A549 (cell line): ENCODE measurements around the gene FUT7.
A peak's percentile ranks its signal among the peaks of the same experiment; 100 is the strongest.

Experiments
- EP300 ChIP-seq, 2 experiments: fragments of >200 bp; sonication (Bioruptor Twin); formaldehyde crosslinking; IDR thresholded peaks; 2 replicates in 1 of 2; 3 replicates in 1 of 2; pipeline ENCODE4 v1.6.1; 2016 to 2017
- POLR2A ChIP-seq: IDR thresholded peaks from 2 replicates; pipeline ENCODE4 v1.6.1; 2012; ENCODE audit warnings: mild to moderate bottlenecking, low read length
- RAD21 ChIP-seq, 2 experiments: fragments of >200 bp in 1 of 2; sonication (Bioruptor Twin) in 1 of 2; formaldehyde crosslinking in 1 of 2; IDR thresholded peaks in 1 of 2; conservative IDR thresholded peaks in 1 of 2; 2 replicates in 1 of 2; 3 replicates in 1 of 2; pipeline ENCODE4 v1.6.1; 2012 to 2018; ENCODE audit warnings: inconsistent platforms in 1 of 2
- TF ChIP-seq, protein P1 (sequence below): fragments of >200 bp; sonication (Bioruptor Twin); formaldehyde crosslinking; IDR thresholded peaks from 3 replicates; pipeline ENCODE4 v1.5.1; 2016
- TF ChIP-seq, protein P2 (sequence below): fragments of 200-600 bp; sonication (generic); IDR thresholded peaks from 2 replicates; pipeline ENCODE4 v1.6.1; 2016; ENCODE audit warnings: antibody characterized with exemption, mild to moderate bottlenecking, moderate library complexity

DNA sequence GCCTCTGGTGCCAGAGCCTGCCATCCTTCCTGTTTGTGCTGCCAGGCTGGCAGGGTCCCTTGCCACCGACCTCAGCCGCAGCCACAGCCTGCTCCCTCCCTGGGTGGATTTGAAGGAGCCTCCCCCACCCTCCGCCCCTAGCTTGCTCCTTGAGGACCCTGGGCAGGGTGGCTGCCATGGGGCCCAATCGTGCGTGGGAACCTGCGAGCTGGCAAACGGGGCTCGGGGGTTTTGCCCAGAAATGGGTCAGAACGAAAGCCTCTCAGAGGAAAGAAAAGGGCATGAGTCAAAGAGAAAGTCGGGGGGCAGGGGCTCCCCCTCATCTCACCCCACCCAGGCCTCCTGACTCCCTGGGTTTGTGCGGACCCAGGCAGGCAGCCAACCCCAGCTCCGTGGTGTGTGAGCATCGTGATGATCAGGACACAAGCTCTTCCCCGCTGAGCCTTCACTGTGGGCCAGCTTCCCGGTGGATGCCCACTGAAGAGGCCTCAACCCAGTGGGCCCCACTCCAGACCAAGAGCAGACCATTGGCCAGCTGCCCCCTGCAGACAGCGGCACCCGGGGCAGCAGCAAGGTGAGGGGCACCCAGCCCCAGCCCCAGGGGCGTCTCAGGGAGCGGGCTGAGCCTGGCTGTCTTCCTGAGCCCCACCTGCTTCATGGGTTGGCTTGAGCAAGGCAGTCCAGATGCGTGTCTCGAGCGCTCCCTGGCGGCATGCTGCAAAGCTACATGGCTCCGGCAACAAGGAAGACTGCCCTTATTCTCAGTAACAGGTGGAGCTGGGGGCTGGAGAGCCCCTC is 3.0 kb upstream of the FUT7 start:
- TF ChIP-seq EP300 (IDR thresholded peaks at IDR 0.05) (no peak), POLR2A (no peak), RAD21 (conservative IDR thresholded peaks at IDR 0.05 in 1 of 2, IDR thresholded peaks at IDR 0.05 in 1 of 2) (peak; percentile 82 to 92)
- TF ChIP-seq, protein P1, sequence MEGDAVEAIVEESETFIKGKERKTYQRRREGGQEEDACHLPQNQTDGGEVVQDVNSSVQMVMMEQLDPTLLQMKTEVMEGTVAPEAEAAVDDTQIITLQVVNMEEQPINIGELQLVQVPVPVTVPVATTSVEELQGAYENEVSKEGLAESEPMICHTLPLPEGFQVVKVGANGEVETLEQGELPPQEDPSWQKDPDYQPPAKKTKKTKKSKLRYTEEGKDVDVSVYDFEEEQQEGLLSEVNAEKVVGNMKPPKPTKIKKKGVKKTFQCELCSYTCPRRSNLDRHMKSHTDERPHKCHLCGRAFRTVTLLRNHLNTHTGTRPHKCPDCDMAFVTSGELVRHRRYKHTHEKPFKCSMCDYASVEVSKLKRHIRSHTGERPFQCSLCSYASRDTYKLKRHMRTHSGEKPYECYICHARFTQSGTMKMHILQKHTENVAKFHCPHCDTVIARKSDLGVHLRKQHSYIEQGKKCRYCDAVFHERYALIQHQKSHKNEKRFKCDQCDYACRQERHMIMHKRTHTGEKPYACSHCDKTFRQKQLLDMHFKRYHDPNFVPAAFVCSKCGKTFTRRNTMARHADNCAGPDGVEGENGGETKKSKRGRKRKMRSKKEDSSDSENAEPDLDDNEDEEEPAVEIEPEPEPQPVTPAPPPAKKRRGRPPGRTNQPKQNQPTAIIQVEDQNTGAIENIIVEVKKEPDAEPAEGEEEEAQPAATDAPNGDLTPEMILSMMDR, result peak; percentile 86
- TF ChIP-seq, protein P2, sequence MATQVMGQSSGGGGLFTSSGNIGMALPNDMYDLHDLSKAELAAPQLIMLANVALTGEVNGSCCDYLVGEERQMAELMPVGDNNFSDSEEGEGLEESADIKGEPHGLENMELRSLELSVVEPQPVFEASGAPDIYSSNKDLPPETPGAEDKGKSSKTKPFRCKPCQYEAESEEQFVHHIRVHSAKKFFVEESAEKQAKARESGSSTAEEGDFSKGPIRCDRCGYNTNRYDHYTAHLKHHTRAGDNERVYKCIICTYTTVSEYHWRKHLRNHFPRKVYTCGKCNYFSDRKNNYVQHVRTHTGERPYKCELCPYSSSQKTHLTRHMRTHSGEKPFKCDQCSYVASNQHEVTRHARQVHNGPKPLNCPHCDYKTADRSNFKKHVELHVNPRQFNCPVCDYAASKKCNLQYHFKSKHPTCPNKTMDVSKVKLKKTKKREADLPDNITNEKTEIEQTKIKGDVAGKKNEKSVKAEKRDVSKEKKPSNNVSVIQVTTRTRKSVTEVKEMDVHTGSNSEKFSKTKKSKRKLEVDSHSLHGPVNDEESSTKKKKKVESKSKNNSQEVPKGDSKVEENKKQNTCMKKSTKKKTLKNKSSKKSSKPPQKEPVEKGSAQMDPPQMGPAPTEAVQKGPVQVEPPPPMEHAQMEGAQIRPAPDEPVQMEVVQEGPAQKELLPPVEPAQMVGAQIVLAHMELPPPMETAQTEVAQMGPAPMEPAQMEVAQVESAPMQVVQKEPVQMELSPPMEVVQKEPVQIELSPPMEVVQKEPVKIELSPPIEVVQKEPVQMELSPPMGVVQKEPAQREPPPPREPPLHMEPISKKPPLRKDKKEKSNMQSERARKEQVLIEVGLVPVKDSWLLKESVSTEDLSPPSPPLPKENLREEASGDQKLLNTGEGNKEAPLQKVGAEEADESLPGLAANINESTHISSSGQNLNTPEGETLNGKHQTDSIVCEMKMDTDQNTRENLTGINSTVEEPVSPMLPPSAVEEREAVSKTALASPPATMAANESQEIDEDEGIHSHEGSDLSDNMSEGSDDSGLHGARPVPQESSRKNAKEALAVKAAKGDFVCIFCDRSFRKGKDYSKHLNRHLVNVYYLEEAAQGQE, result no peak
